ENCODE data around the gene CMIP.

CMIP gene

GRCh38 chr16:81641395-81642106 lies 196.9 kb downstream of the CMIP start:
- no peak for TF ChIP-seq CTCF (IDR thresholded peaks at IDR 0.05; ENCODE audit: insufficient read depth, low read depth, low read length, missing control alignments)
- no peak for DNase-seq (ENCODE audit: low read depth)
- H3K4me3 ChIP-seq (ENCODE audit: low read depth, low read length), result no peak overlapping the region

- no peak overlapping the region for H3K4me3 ChIP-seq (ENCODE audit: low read depth, low read length)
- DNase-seq (ENCODE audit: low read depth), result no peak
- no peak for TF ChIP-seq CTCF (IDR thresholded peaks at IDR 0.05; ENCODE audit: insufficient read depth, low read depth, low read length, missing control alignments)
These were observed 197.5 kb downstream of the CMIP start for GRCh38 chr16:81642107-81642436.

- DNase-seq (ENCODE audit: low read depth), result no peak
- no peak overlapping the region for H3K4me3 ChIP-seq (ENCODE audit: low read depth, low read length)
- no peak for TF ChIP-seq CTCF (IDR thresholded peaks at IDR 0.05; ENCODE audit: insufficient read depth, low read depth, low read length, missing control alignments)
These were observed 198.3 kb downstream of the CMIP start for GRCh38 chr16:81642943-81643342.

GRCh38 chr16:81645266-81645694 lies 200.7 kb downstream of the CMIP start:
- no peak for TF ChIP-seq CTCF (IDR thresholded peaks at IDR 0.05; ENCODE audit: insufficient read depth, low read depth, low read length, missing control alignments)
- no peak overlapping the region for H3K4me3 ChIP-seq (ENCODE audit: low read depth, low read length)
- DNase-seq (ENCODE audit: low read depth), result no peak

- H3K4me3 ChIP-seq (ENCODE audit: low read depth, low read length), result no peak overlapping the region
- TF ChIP-seq CTCF (IDR thresholded peaks at IDR 0.05; ENCODE audit: insufficient read depth, low read depth, low read length, missing control alignments), result no peak
- no peak for DNase-seq (ENCODE audit: low read depth)
These were observed 201.3 kb downstream of the CMIP start for GRCh38 chr16:81645925-81646324.

- TF ChIP-seq CTCF (IDR thresholded peaks at IDR 0.05; ENCODE audit: insufficient read depth, low read depth, low read length, missing control alignments), result no peak
- DNase-seq (ENCODE audit: low read depth), result no peak
- no peak overlapping the region for H3K4me3 ChIP-seq (ENCODE audit: low read depth, low read length)
These were observed 202.0 kb downstream of the CMIP start for GRCh38 chr16:81646561-81646960.

GRCh38 chr16:81647527-81647926 lies 202.9 kb downstream of the CMIP start:
- no peak overlapping the region for H3K4me3 ChIP-seq (ENCODE audit: low read depth, low read length)
- no peak for DNase-seq (ENCODE audit: low read depth)

More at GRCh38 chr16:81647527-81647926, 202.9 kb downstream of the CMIP start:
- no peak for TF ChIP-seq CTCF (IDR thresholded peaks at IDR 0.05; ENCODE audit: insufficient read depth, low read depth, low read length, missing control alignments)

Measured in GM12865 (cell line).